Right forelimb (tissue), 1 donor: ENCODE measurements around the gene TCF25.
"Not testable (repeated sequence)": the region's sequence is repeated elsewhere in the genome, so short reads cannot be mapped to it uniquely, and the experiment has no call there.

Experiments used
- DNase-seq: peaks from one replicate; pipeline ENCODE4 v3.0.0-alpha.2; 2018

Gene TCF25

DNA sequence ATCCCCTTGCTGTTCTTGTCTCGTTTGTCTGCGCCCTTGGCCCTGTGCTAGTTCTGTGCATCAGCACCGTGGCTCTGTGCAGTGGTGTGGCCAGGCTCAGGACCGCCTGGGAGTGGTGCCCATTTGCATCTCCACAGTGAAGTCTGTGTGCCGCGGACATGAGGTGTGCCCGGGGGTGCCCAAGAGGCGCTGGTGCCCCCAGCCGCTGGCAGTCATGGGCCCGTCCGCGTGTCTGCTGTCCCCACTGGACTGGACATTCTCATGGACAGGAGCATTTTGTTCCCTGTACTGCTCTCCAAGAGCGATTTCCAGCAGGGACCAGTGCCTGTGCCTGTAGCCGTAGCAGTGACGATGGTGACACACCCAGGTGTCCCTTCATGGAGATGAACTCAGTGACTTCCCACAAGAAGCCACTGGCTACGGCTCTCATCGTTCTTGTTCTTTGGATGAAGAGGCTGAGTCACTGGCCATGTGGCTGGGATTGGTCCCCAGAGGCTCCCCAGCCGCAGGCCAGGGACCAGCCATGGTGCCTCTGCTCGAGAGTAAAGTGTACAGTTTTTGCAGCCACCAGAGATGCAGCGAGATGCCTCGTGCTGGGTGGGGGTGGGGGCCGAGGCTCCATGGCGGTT is 32.2 kb downstream of the TCF25 start:
- no peak for DNase-seq

DNA sequence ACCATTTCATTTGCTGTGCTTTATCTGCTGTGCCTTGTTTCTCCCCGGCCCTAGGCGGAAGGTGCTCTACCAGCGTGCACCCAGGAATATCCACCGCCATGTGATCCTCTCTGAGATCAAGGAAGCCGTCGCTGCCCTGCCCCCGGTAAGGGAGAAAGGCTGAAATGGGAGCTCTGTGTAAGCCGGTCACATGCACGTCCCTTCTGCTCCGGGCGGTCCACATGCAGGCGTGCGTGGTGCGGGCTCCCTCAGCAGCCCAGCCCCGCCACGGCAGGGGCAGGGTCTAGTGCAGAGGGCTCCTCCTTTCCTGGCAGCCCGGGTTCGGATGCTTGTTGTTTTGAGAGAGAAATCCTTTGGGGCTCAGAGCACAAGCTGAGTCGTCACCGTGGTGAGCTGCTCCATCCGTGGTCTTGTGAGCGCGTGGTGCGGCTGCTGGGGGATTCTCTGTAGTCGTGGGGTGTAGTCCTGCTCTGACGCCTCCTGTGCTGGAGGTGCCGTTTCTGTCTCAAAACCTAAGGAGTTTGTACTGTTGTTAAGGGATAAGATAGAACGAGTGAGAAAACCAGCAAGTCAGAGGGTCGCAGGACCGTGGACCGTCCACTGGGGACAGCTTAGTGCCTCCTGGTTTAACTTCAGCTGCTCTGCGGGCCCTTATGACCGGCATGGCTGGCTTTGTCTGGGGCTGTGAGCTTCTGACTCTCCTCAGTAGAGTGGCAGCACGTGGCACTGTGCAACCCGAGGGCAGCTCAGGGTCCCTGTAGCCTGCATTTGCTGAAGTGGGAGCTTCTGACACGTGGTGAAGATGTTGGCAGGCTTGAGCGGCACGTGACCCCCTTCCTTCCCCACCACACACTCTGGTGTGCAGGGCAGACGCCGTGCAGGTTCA is 33.0 kb downstream of the TCF25 start:
- DNase-seq: no peak

DNA sequence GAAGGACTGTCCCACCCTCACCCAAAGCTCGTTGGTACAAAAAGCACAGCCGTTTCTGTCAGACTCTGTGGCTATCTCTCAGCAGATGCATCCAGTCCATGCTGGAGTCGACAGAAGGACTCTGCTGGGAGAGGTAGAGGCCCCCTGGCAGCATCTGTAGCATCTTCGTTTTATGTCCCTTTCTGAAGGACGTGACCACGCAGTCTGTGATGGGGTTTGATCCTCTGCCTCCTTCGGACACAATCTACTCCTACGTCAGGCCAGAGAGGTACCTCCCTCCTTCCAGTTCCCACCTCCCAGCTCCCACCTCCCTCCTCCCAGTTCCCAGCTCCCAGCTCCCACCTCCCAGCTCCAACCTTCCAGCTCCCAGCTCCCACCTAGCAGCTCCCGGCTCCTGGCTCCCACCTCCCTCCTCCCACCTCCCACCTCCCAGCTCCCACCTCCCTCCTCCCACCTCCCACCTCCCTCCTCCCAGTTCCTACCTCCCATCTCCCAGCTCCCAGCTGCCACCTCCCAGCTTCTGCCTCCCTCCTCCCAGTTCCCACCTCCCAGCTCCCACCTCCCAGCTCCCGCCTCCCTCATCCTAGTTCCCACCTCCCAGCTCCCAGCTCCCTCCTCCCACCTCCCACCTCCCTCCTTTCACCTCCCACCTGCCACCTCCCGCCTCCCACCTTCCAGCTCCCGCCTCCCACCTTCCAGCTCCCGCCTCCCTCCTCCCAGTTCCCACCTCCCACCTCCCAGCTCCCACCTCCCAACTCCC is 33.8 kb downstream of the TCF25 start:
- DNase-seq: no peak

DNA sequence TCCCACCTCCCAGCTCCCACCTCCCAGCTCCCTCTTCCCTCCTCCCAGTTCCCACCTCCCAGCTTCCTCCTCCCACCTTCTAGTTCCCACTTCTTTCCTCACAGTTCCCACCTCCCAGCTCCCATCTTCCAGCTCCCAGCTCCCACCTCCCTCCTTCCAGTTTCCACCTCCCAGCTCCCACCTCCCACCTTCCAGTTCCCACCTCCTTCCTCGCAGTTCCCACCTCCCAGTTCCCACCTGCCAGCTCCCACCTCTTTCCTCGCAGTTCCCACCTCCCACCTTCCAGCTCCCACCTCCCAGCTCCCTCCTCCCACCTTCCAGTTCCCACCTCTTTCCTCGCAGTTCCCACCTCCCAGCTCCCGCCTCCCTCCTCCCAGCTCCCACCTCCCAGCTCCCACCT is 34.8 kb downstream of the TCF25 start:
- no peak for DNase-seq

DNA sequence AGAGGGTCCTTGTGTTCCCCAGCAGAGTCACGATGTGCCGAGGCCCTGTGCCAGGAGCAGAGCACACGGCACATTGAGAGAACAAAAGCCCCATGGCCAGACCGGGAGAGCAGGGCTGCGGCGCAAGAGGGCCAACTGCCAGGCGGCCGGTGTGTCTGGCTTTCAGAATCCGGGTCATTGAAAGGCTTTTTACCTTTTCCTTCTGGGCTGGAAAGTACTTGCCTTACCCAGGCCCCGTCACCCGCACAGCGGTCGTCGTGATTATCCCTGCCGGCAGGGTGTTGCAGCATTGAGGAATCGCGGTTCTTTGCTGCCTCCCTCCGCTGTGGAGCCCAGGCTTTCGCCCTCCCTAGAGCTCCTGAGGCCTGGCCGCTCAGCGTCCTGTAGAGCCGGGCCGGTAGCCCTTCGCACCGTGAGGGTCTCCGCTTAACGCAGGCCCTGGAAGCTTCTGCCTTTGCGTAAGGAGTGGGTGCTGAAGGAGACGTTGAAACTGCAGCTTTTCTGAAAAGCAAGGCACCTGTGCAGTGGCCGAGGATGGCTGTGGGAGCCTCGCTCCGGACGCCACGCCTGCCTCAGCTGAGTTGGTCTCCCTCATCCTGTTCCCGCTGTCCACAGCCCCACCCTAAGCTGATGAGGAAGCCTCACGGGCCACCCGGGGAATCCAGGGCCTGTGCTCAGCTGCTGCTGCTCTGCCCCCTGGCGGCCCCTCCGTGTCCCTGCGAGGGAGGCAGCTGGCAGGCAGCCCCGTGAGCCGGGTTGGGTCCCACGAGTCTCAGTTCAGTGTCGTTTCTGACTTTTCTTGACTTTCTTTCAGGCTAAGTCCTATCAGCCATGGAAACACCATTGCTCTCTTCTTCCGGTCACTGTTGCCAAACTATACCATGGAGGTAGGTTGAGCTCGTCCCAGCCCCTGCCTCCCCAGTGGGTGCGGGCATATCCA is 36.7 kb downstream of the TCF25 start:
- peak; percentile 76 for DNase-seq

DNA sequence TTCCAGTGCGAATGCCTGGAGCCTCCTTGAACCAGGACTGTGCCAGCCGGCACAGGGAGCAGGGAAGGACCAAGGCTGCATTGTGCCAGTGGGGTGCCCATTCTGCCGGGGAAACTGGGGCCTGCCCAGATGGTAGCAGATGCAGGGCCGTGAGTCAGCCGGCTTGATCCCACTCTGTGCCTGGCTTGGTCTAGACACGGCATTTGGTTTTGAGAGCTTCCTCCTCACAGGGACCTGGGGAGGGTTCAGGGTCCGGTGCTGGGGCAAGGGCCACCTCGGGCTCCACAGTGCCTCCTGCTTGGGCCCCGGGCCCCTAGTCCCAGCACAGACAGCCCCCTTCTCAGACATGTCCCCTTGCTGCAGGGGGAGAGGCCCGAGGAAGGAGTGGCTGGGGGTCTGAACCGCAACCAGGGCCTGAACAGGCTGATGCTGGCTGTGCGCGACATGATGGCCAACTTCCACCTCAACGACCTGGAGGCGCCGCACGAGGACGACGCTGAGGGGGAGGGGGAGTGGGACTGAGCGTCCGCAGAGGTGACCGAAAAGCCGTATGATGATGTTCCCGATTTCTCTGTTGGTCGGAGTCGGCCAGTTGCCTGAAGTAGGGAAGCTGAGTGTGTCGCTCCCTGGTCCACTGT is 37.4 kb downstream of the TCF25 start:
- DNase-seq: no peak

DNA sequence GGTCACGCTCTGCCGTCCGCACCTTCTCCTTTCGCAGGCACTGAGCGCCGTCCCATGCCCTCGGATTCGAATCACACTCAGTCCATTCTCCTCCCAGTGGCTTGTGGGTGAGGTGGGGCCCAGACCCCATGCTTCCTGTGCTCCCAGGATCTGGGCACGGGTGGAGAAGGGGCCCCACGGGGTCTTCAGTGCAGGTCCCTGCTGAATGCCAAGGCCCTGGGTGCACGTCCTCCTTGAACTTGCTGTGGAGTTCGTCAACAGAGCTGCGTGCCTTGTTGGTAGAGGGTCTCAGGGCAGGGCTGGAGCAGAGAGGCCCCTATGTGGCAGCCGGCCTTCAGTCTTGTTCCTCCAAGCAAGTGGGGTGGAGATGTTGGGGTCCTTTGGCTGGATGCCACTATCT is 38.0 kb downstream of the TCF25 start:
- DNase-seq: no peak

DNA sequence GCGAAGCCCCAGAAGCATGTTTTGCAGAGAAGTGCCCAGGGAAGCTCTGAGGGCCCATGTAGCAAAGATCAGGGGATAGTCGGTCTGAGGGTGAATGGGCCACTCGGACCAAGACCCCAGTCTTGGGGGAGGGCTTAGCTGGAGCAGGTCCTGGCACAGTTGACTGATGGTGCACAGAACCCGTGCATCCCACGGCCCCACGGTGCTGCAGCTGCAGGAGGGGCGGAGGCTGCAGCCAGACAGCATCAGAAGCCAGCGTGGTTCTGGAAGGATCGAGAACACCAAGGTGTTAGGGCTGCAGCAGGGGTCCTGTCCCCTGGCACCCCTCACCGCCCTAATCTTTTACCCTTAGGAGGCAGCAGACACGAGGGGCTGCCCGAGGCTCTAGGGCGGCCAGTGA is 38.8 kb downstream of the TCF25 start:
- no peak for DNase-seq

DNA sequence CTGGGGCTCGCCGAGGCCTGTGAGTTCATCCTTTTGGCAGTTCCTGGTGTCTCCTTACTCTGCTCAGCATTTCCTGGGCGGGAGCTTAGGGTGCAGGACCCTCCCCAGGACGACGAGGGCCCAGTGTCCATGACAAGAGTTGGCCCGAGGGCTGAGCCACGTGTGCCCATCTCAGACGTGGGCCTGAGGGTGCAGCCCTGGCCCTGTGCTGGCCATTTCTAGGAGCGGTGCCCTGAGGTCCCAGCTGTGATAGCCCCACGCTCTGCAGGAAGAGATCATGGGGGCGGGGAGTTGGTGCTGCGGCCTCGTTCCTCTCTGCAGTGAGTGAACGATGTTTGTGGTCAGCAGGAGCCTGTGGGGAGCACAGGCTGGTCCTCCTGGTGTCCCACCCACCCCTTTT is 39.2 kb downstream of the TCF25 start:
- no peak for DNase-seq

DNA sequence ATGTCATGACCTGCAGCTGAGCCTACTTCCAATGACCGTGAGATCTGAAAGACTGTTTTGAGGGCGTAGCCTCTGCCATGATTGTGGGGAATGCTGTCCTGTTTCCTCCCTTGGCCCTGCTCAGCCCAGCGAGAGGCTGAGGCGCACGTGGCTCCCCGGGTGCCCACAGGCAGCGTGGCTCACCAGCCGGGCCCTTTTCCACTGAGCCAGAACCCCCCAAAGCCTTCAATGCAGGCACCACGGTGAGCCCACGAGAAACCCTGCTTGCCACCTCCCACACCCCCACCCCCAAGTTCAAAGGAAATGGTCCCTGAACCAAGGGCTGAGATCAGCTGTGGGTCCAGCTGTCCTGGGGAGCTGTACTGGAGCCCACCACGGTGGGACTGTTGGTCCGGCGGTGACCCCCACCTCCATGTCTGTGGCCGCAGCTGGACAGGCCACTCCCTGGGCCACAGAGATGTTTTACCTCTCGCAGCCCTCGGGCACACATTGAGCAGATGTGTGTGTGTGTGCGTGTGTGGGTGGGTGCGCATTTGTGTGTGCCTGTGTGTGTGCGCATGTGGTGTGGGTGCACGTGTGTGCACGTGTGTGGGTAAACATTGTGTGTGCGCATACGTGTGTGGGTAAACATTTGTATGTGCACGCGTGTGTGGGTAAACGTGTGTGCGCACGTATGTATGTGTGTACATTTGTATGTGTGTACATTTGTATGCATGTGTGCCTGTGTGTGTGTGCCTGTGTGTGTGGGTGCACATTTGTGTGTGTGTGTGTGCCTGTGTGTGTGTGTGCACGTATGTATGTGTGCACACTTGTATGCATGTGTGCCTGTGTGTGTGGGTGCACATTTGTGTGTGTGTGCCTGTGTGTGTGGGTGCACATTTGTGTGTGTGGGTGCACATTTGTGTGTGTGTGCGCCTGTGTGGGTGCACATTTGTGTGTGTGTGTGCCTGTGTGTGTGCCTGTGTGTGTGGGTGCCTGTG is 40.3 kb downstream of the TCF25 start:
- no peak for DNase-seq

DNA sequence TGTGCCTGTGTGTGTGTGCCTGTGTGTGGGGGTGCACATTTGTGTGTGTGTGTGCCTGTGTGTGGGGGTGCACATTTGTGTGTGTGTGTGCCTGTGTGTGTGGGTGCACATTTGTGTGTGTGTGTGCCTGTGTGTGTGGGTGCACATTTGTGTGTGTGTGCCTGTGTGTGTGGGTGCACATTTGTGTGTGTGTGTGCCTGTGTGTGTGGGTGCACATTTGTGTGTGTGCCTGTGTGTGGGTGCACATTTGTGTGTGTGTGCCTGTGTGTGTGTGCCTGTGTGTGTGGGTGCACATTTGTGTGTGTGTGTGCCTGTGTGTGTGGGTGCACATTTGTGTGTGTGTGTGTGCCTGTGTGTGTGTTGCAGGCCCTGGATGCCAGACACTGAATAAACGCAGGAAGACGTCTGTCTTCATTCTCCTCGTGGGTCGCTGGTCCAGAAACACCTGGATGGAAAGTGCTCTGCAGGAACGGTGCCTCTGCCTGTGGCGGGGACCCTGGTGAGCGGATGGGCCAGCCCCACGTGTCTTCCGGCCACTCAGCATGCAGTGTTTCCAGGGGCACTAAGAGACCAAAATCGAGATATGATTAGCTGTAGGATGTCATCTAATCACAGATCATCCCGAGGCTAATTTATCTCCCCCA is 41.4 kb downstream of the TCF25 start:
- DNase-seq: not testable (repeated sequence)

DNA sequence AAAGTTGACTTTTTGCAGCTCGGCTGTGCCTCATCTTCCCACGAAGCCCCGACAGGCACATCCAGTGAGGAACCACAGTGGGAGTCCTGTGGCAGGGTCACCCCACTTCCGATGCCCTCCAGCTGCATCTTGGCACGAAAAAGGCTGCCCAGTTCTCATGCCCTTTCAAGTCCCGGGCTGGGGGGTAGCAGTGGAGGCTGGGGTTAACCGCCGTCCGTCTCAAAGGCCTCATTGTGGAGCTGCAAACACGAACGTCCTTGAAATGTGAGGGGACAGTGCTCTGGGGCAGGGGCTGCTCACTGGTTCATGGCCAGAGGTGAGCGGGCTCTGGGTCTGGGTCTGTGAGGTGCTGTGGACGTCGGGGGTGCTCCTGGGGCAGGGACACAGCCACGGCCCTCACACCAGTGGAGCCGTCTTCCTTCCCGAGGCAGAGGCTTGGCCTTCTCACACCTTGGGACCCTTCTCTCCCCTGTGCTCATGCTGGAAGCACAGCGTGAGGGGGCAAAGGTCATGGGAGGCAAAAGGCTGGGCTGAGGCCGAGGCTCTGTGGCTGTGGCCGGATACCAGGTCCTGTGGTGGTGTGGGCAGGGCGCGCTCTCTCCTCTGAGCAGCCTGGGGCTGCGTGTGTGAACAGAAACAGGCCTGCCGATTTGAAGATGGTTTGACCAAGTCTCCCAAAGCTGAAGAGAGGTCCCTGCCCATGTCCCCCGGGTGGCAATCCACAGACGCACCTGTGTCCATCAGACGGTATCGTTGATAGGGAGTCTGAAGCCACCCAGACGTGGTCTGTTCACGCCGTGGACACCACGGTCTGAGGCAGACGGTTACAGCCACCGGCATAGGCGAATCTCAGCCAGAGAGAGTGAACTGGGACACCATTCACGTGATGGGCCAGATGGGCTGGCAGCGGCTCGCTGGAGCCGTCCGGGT is 42.2 kb downstream of the TCF25 start:
- DNase-seq: no peak

DNA sequence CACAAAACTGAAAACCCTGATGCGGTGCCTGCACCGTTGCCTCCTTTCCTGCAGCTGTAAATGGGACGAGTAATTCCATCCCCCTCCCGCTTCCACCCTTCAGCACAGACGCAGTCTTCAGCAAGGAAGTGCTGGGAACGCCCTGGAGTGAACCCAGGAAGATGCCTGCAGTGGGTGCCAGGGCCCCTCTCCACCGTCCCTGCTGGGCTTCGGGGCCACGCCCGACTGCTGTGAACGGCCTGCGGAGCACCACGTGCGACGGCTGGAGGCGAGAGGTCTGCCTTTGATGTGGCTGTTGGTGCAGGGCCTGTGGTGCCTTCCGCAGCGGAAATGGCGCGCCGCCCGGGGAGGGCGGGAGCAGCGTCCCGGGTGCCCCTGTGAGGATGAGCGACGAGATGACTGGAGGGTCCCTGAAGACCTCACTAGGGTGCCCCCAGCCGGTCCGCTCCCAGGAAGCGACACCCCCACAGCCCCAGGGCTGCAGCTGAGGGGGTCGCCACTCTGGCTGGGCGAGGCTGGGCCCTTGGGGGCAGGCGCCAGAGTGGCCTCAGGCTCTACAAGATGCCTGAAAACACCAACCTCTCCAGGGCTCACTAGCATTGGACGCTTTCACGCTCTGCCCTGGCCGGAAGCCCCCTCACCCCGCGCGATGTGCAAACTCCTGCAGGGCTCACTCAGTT is 44.5 kb downstream of the TCF25 start:
- peak; percentile 75 for DNase-seq

DNA sequence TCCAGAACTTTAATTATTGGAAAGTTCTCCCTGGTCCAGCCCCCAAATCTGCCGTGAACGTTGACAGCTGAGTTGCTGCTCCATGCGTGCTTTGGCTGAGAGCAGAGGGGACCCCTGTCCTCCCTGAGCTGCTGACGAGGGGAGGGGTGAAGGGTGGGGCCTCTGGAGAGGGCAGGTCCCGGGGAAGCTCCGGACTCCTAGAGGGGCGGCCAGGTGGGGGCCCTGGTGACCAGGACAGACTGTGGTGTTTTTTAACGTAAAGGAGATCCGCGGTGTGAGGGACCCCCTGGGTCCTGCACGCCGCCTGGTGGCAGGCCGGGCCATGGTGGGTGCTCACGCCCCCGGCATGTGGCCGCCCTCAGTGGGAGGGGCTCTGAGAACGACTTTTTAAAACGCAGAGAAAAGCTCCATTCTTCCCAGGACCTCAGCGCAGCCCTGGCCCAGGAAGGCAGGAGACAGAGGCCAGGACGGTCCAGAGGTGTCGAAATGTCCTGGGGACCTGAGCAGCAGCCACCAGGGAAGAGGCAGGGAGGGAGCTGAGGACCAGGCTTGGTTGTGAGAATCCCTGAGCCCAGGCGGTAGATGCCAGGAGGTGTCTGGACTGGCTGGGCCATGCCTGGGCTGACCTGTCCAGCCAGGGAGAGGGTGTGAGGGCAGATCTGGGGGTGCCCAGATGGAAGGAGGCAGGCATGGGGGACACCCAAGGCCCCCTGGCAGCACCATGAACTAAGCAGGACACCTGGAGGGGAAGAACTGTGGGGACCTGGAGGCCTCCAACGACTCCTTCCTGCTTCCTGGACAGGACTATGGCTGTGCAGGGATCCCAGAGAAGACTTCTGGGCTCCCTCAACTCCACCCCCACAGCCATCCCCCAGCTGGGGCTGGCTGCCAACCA is 45.3 kb downstream of the TCF25 start, which contains the start of gene MC1R:
MC1R (plus strand) TSS at position 410 of the 895 bp plus-strand sequence; CDS start at position 807, 397 bp downstream.
- peak; percentile 72 for DNase-seq

DNA sequence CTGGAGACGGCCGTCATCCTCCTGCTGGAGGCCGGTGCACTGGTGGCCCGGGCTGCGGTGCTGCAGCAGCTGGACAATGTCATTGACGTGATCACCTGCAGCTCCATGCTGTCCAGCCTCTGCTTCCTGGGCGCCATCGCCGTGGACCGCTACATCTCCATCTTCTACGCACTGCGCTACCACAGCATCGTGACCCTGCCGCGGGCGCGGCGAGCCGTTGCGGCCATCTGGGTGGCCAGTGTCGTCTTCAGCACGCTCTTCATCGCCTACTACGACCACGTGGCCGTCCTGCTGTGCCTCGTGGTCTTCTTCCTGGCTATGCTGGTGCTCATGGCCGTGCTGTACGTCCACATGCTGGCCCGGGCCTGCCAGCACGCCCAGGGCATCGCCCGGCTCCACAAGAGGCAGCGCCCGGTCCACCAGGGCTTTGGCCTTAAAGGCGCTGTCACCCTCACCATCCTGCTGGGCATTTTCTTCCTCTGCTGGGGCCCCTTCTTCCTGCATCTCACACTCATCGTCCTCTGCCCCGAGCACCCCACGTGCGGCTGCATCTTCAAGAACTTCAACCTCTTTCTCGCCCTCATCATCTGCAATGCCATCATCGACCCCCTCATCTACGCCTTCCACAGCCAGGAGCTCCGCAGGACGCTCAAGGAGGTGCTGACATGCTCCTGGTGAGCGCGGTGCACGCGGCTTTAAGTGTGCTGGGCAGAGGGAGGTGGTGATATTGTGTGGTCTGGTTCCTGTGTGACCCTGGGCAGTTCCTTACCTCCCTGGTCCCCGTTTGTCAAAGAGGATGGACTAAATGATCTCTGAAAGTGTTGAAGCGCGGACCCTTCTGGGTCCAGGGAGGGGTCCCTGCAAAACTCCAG is 46.4 kb downstream of the TCF25 start:
- DNase-seq: no peak

DNA sequence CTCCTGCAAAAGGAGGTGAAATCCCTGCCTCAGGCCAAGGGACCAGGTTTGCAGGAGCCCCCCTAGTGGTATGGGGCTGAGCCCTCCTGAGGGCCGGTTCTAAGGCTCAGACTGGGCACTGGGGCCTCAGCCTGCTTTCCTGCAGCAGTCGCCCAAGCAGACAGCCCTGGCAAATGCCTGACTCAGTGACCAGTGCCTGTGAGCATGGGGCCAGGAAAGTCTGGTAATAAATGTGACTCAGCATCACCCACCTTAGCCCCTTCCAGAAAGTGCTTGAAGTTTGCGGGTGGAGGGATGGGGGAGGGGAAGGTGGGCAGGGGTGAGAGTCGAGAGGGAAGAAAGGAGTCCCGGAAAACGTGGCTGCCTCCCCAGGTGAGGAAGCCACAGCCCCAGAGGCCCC is 47.3 kb downstream of the TCF25 start:
- DNase-seq: no peak
